ENCODE results near the gene THOP1.

GRCh38 chr19:2809387-2810140, 24.3 kb downstream of the THOP1 start:
- TF ChIP-seq IRF3 (IDR thresholded peaks at IDR 0.05) (no peak), SMAD1 (IDR thresholded peaks at IDR 0.05; ENCODE audit: low read depth, partially characterized antibody) (no peak), CEBPZ (IDR thresholded peaks at IDR 0.05; ENCODE audit: low read depth, low read length) (no peak), NR2F1 (conservative IDR thresholded peaks at IDR 0.05) (no peak)

Measured in GM12878 (cell line).